GM12878 (cell line): ENCODE data around the gene STAT5B.

Experiments
- ATF3 ChIP-seq: IDR thresholded peaks from 2 replicates; pipeline ENCODE4 v1.6.1; 2011; ENCODE audit warnings: low read depth, mild to moderate bottlenecking, low read length, moderate library complexity, borderline replicate concordance; ENCODE audit errors: extremely low read depth
- CTCF ChIP-seq, 3 experiments: IDR thresholded peaks in 2 of 3; conservative IDR thresholded peaks in 1 of 3; 2 replicates each; pipeline ENCODE4 v1.5.1; 2011; ENCODE audit warnings: low read depth in 3 of 3, low read length in 3 of 3, mild to moderate bottlenecking in 3 of 3, control low read depth in 2 of 3, moderate library complexity in 2 of 3, inconsistent platforms in 1 of 3, mixed read lengths in 1 of 3; ENCODE audit not compliant: control insufficient read depth in 2 of 3, insufficient read depth in 1 of 3; ENCODE audit errors: extremely low read depth in 1 of 3
- EZH2 ChIP-seq: IDR thresholded peaks from 2 replicates; pipeline ENCODE4 v1.6.1; 2012; ENCODE audit warnings: low read depth, mild to moderate bottlenecking, control low read depth, inconsistent platforms, low read length, borderline replicate concordance; ENCODE audit not compliant: control insufficient read depth
- FOS ChIP-seq: IDR thresholded peaks from 3 replicates; pipeline ENCODE4 v1.6.1; 2011; ENCODE audit warnings: borderline replicate concordance; ENCODE audit not compliant: insufficient read length; ENCODE audit errors: extremely low read depth
- FOXK2 ChIP-seq: fragments of 450-650 bp; IDR thresholded peaks from 2 replicates; pipeline ENCODE4 v1.6.1; 2017; ENCODE audit warnings: mild to moderate bottlenecking, moderate library complexity
- HCFC1 ChIP-seq: fragments of 150-350 bp; IDR thresholded peaks from 2 replicates; pipeline ENCODE4 v1.6.1; 2014; ENCODE audit warnings: low read length
- MAX ChIP-seq: IDR thresholded peaks from 2 replicates; pipeline ENCODE4 v1.6.1; 2012; ENCODE audit warnings: low read depth, low read length, improper control_type of control experiment
- MXI1 ChIP-seq: fragments of 150-350 bp; IDR thresholded peaks from 2 replicates; pipeline ENCODE4 v1.6.1; 2011; ENCODE audit warnings: low read depth, mild to moderate bottlenecking, inconsistent platforms, low read length, improper control_type of control experiment
- NFIC ChIP-seq: IDR thresholded peaks from 2 replicates; pipeline ENCODE4 v1.6.1; 2012; ENCODE audit warnings: low read depth, mild to moderate bottlenecking, inconsistent platforms, low read length, moderate library complexity
- NFXL1 ChIP-seq: fragments of 450-650 bp; IDR thresholded peaks from 2 replicates; pipeline ENCODE4 v1.6.1; 2017; ENCODE audit warnings: antibody characterized with exemption, mild to moderate bottlenecking, borderline replicate concordance
- PML ChIP-seq: IDR thresholded peaks from 2 replicates; pipeline ENCODE4 v1.6.1; 2012; ENCODE audit warnings: low read length, inconsistent platforms
- POLR2A ChIP-seq: IDR thresholded peaks from 2 replicates; pipeline ENCODE4 v1.6.1; 2011; ENCODE audit warnings: low read depth, mild to moderate bottlenecking, low read length
- POLR2AphosphoS5 ChIP-seq: IDR thresholded peaks from 2 replicates; pipeline ENCODE4 v1.6.1; 2011; ENCODE audit warnings: mild to moderate bottlenecking, low read length, inconsistent platforms
- TF ChIP-seq, protein P1 (sequence below): fragments of 450-650 bp; formaldehyde crosslinking; IDR thresholded peaks from 2 replicates; pipeline ENCODE4 v1.4.0; 2020; ENCODE audit warnings: mild to moderate bottlenecking, moderate library complexity

DNA sequence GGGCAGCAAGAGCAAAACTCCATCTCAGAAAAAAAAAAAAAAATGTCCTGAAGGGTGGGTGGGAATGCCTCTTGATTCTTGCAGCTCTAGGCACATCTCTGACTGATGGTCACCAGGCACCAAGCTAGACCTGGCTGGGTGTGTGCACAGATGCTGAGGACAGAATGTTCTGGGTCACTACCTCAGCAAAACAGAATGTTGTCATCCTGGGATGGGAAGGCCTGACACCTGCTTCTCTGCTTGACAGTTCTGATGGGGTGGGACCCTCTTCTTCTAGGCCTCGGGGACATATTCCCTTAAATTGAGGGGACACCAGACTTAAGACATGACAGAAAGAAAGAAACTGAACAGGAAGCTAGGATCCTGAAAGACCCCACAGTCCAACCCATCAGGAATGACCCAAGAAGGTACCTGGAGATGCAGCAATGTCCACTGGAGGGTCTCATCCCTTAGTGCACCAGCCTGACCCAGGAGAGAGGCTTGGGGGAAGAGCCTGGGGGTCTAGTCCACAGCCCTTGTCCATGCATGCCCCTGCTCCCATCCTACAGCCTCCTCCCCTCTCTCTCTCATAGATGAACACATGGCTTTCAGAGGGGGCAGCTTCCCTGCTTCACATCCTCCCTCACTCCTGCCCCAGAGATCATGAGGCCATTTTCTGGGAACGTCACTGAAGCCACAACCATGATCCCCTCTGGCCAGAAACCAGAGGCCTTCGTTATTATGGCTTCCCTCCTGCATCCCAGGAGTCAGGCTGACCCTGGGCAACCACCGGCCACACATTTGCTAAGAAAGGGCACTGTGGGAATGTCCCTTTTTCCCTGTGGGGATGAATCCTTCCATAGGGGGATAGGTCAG lies 3.8 kb upstream of the STAT5B start:
- TF ChIP-seq CTCF (IDR thresholded peaks at IDR 0.05 in 2 of 3, conservative IDR thresholded peaks at IDR 0.05 in 1 of 3; ENCODE audit: control insufficient read depth in 2 of 3, extremely low read depth in 1 of 3, insufficient read depth in 1 of 3, low read depth in 3 of 3, low read length in 3 of 3), result no peak
- no peak for TF ChIP-seq POLR2A
- no peak for TF ChIP-seq MAX
- no peak for TF ChIP-seq HCFC1
- TF ChIP-seq, protein P1, sequence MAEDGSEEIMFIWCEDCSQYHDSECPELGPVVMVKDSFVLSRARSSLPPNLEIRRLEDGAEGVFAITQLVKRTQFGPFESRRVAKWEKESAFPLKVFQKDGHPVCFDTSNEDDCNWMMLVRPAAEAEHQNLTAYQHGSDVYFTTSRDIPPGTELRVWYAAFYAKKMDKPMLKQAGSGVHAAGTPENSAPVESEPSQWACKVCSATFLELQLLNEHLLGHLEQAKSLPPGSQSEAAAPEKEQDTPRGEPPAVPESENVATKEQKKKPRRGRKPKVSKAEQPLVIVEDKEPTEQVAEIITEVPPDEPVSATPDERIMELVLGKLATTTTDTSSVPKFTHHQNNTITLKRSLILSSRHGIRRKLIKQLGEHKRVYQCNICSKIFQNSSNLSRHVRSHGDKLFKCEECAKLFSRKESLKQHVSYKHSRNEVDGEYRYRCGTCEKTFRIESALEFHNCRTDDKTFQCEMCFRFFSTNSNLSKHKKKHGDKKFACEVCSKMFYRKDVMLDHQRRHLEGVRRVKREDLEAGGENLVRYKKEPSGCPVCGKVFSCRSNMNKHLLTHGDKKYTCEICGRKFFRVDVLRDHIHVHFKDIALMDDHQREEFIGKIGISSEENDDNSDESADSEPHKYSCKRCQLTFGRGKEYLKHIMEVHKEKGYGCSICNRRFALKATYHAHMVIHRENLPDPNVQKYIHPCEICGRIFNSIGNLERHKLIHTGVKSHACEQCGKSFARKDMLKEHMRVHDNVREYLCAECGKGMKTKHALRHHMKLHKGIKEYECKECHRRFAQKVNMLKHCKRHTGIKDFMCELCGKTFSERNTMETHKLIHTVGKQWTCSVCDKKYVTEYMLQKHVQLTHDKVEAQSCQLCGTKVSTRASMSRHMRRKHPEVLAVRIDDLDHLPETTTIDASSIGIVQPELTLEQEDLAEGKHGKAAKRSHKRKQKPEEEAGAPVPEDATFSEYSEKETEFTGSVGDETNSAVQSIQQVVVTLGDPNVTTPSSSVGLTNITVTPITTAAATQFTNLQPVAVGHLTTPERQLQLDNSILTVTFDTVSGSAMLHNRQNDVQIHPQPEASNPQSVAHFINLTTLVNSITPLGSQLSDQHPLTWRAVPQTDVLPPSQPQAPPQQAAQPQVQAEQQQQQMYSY, result no peak
- no peak for TF ChIP-seq NFIC
- no peak for TF ChIP-seq FOS
- TF ChIP-seq FOXK2, result no peak
- no peak for TF ChIP-seq NFXL1
- no peak for TF ChIP-seq PML
- no peak for TF ChIP-seq EZH2
- no peak for TF ChIP-seq POLR2AphosphoS5
- TF ChIP-seq ATF3, result no peak
- TF ChIP-seq MXI1, result no peak
